ENCODE data around the gene KRT33B.

KRT33B gene

DNA sequence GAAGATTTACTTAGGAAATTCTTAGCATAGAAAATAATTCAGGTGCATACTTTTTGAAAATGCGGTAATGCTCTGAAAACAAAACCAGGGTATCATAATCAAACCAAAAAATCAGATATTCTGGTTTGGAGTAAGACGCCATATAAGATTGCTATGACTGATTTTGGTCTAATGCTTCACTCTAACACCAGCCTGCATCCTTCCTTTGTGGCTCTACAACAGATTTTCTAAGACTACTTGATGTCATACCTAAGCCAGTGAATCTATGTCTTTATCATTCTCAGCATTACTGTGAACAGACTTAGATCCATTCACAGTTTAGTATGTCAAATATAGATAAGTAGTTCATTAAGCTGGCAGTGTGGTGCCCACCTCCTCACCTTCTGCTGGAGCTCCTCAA, 590 bp downstream of the KRT33B start:
- no peaks in the 10 kb centered on the region for H3K27me3 ChIP-seq (replicated peaks; ENCODE audit: insufficient read depth, low read length)

DNA sequence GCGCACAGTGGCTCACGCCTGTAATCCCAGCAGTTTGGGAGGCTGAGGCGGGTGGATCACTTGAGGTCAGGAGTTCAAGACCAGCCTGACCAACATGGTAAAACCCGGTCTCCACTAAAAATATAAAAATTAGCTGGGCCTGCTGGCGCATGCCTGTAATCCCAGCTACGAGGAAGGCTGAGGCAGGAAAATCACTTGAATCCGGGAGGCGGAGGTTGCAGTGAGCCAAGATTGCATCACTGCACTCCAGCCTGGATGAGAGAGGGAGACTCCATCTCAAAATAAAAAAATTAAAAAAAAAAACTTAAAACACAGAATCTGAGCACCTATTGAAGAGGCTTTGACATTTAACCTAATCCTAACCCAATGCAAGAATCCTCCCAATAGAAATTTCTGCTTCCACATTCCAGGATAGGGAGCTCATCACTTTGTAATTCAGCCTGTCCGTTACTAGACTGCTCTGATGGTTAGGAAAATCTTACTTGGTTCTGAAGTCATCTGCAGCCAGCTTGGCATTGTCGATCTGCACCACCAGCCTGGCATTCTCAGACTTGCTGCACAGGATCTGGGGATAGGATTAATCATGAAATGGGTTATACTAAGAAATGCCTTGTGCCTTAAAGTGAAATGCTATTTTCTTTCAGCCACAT, 2.1 kb downstream of the KRT33B start:
- H3K9me2 ChIP-seq (replicated peaks; ENCODE audit: insufficient read depth, low read length) = no peaks in the 10 kb centered on the region
- no peak overlapping the region for H3K4me2 ChIP-seq (ENCODE audit: low read depth, low read length)
- no peaks in the 10 kb centered on the region for H3K4me1 ChIP-seq (ENCODE audit: low read length)
- no peaks in the 10 kb centered on the region for H3K36me3 ChIP-seq (replicated peaks; ENCODE audit: insufficient read depth, low read length)
- H3K9me3 ChIP-seq (replicated peaks; ENCODE audit: insufficient read depth, low read length) = no peaks in the 10 kb centered on the region
- no peak overlapping the region for H3K27ac ChIP-seq (ENCODE audit: low read length)
- DNase-seq = no peak
- no peak overlapping the region for H3K9ac ChIP-seq (ENCODE audit: low read length)
- H3K27me3 ChIP-seq (replicated peaks; ENCODE audit: insufficient read depth, low read length) = no peaks in the 10 kb centered on the region
- no peak overlapping the region for H2AFZ ChIP-seq (ENCODE audit: low read length)
- H3K79me2 ChIP-seq (ENCODE audit: low read length) = no peaks in the 10 kb centered on the region
- H3F3A ChIP-seq (ENCODE audit: insufficient read depth, low read length) = no peaks in the 10 kb centered on the region
- no peaks in the 10 kb centered on the region for H4K20me1 ChIP-seq (ENCODE audit: insufficient read depth, low read length)
- TF ChIP-seq, protein P1, sequence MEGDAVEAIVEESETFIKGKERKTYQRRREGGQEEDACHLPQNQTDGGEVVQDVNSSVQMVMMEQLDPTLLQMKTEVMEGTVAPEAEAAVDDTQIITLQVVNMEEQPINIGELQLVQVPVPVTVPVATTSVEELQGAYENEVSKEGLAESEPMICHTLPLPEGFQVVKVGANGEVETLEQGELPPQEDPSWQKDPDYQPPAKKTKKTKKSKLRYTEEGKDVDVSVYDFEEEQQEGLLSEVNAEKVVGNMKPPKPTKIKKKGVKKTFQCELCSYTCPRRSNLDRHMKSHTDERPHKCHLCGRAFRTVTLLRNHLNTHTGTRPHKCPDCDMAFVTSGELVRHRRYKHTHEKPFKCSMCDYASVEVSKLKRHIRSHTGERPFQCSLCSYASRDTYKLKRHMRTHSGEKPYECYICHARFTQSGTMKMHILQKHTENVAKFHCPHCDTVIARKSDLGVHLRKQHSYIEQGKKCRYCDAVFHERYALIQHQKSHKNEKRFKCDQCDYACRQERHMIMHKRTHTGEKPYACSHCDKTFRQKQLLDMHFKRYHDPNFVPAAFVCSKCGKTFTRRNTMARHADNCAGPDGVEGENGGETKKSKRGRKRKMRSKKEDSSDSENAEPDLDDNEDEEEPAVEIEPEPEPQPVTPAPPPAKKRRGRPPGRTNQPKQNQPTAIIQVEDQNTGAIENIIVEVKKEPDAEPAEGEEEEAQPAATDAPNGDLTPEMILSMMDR (IDR thresholded peaks at IDR 0.05; ENCODE audit: low read length) = no peak
- no peak for TF ChIP-seq EZH2 (optimal IDR thresholded peaks at IDR 0.05; ENCODE audit: low read depth, low read length)
- TF ChIP-seq EZH2phosphoT487 (IDR thresholded peaks at IDR 0.05; ENCODE audit: low read length) = no peak
- no peak overlapping the region for H3K4me3 ChIP-seq (ENCODE audit: low read length)

More for the DNA sequence above, 590 bp downstream of the KRT33B start:
- Histone ChIP-seq H3K4me3 (ENCODE audit: low read length) (no peak overlapping the region), H3K79me2 (ENCODE audit: low read length) (no peaks in the 10 kb centered on the region), H2AFZ (ENCODE audit: low read length) (no peak overlapping the region), H3F3A (ENCODE audit: insufficient read depth, low read length) (no peaks in the 10 kb centered on the region), H3K36me3 (replicated peaks; ENCODE audit: insufficient read depth, low read length) (no peaks in the 10 kb centered on the region), H3K9me2 (replicated peaks; ENCODE audit: insufficient read depth, low read length) (no peaks in the 10 kb centered on the region), H3K9ac (ENCODE audit: low read length) (no peak overlapping the region), H3K27ac (ENCODE audit: low read length) (no peak overlapping the region), H3K4me1 (ENCODE audit: low read length) (no peaks in the 10 kb centered on the region), H3K9me3 (replicated peaks; ENCODE audit: insufficient read depth, low read length) (no peaks in the 10 kb centered on the region), H3K4me2 (ENCODE audit: low read depth, low read length) (no peak overlapping the region), H4K20me1 (ENCODE audit: insufficient read depth, low read length) (no peaks in the 10 kb centered on the region)
- TF ChIP-seq EZH2phosphoT487 (IDR thresholded peaks at IDR 0.05; ENCODE audit: low read length) (no peak), EZH2 (optimal IDR thresholded peaks at IDR 0.05; ENCODE audit: low read depth, low read length) (no peak)
- TF ChIP-seq, protein P1 (IDR thresholded peaks at IDR 0.05; ENCODE audit: low read length) = no peak
- DNase-seq = no peak

DNA sequence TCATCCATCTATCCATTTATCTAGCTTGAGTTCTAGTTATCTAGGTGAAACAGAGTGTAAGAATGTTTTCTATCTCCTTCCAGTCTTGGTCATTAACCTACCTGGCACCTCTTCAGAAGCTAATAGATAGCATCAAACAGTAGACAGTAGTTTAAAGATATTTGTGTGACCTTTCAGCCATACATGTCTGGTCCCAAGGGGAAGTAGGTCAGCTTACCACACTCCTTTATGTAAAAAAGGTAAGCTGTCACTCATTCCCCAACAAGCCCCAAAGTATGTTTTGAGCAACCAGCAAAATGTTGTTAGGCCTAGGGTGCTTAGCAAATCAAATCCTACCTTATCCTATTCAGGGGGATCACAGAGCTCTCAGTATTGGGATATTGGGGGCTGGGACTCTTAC, 3.5 kb downstream of the KRT33B start:
- no peaks in the 10 kb centered on the region for H3K4me1 ChIP-seq (ENCODE audit: low read length)
- no peak overlapping the region for H3K4me3 ChIP-seq (ENCODE audit: low read length)
- H3K79me2 ChIP-seq (ENCODE audit: low read length) = no peaks in the 10 kb centered on the region
- H3K9ac ChIP-seq (ENCODE audit: low read length) = no peak overlapping the region
- H3K36me3 ChIP-seq (replicated peaks; ENCODE audit: insufficient read depth, low read length) = no peaks in the 10 kb centered on the region
- no peaks in the 10 kb centered on the region for H4K20me1 ChIP-seq (ENCODE audit: insufficient read depth, low read length)
- no peak overlapping the region for H3K27ac ChIP-seq (ENCODE audit: low read length)
- no peak for DNase-seq
- H3K4me2 ChIP-seq (ENCODE audit: low read depth, low read length) = no peak overlapping the region
- H3K27me3 ChIP-seq (replicated peaks; ENCODE audit: insufficient read depth, low read length) = no peaks in the 10 kb centered on the region
- H3K9me2 ChIP-seq (replicated peaks; ENCODE audit: insufficient read depth, low read length) = no peaks in the 10 kb centered on the region
- no peaks in the 10 kb centered on the region for H3F3A ChIP-seq (ENCODE audit: insufficient read depth, low read length)
- TF ChIP-seq EZH2phosphoT487 (IDR thresholded peaks at IDR 0.05; ENCODE audit: low read length) = no peak
- no peak for TF ChIP-seq EZH2 (optimal IDR thresholded peaks at IDR 0.05; ENCODE audit: low read depth, low read length)
- TF ChIP-seq, protein P1 (IDR thresholded peaks at IDR 0.05; ENCODE audit: low read length) = no peak
- no peak overlapping the region for H2AFZ ChIP-seq (ENCODE audit: low read length)
- no peaks in the 10 kb centered on the region for H3K9me3 ChIP-seq (replicated peaks; ENCODE audit: insufficient read depth, low read length)
